A673 (cell line): ENCODE measurements around the gene ZNF396. TPM values are rescaled to one million over a fixed set of nuclear protein-coding genes. Genes with fewer than 3 reads are reported as not detected.

Experiments
- Bru-seq: library from RNA; stranded (reverse); fragments of 400-500 nt; gene quantifications from one replicate; lab custom pipeline; 2021; lab: Mats Ljungman, UMichigan
- BruChase-seq, 2 experiments: library from RNA; stranded (reverse); fragments of 400-500 nt; gene quantifications; one replicate each; lab custom pipeline; 2021; lab: Mats Ljungman, UMichigan
- BruUV-seq: library from RNA; stranded (reverse); fragments of 400-500 nt; replicated peaks from 2 replicates; lab custom pipeline; 2021; lab: Mats Ljungman, UMichigan
- CTCF ChIA-PET: fragments of 300-600 bp; sonication (Branson Sonifier 250); formaldehyde crosslinking; loops from one replicate; lab custom pipeline; 2022; ENCODE audit warnings: antibody characterized with exemption; lab: Charles Lee
- POLR2A ChIA-PET: fragments of 300-600 bp; sonication (Branson Sonifier 250); formaldehyde crosslinking; loops from one replicate; lab custom pipeline; 2022; ENCODE audit warnings: antibody characterized with exemption; ENCODE audit not compliant: low non-redundant PET; lab: Charles Lee
- DNase-seq: peaks from one replicate; pipeline ENCODE4 v3.0.0-alpha.2; 2015; ENCODE audit warnings: low spot score
- H3K27ac ChIP-seq: fragments of 200-600 bp; sonication (generic); 2 replicates; pipeline ENCODE4 v1.5.1; 2016; ENCODE audit warnings: mixed run types, low read depth, mild to moderate bottlenecking, mixed read lengths, antibody characterized with exemption, low read length; ENCODE audit not compliant: poor library complexity, severe bottlenecking
- H3K27me3 ChIP-seq: fragments of 200-600 bp; sonication (generic); replicated peaks from 2 replicates; pipeline ENCODE4 v1.6.1; 2017; ENCODE audit warnings: mixed run types, low read depth, mild to moderate bottlenecking, mixed read lengths, antibody characterized with exemption, low read length; ENCODE audit not compliant: insufficient read depth, poor library complexity
- H3K36me3 ChIP-seq: fragments of 200-600 bp; sonication (generic); 2 replicates; pipeline ENCODE4 v1.6.1; 2016; ENCODE audit warnings: mixed run types, mild to moderate bottlenecking, mixed read lengths, antibody characterized with exemption, low read length; ENCODE audit not compliant: insufficient read depth, poor library complexity, severe bottlenecking
- H3K4me1 ChIP-seq: fragments of 200-600 bp; sonication (generic); 2 replicates; pipeline ENCODE4 v1.6.1; 2017; ENCODE audit warnings: mixed run types, mild to moderate bottlenecking, mixed read lengths, antibody characterized with exemption, low read length; ENCODE audit not compliant: insufficient read depth, poor library complexity, severe bottlenecking
- H3K4me3 ChIP-seq: fragments of 200-600 bp; sonication (generic); 2 replicates; pipeline ENCODE4 v1.5.1; 2016; ENCODE audit warnings: low read depth, mixed run types, mild to moderate bottlenecking, mixed read lengths, low read length; ENCODE audit not compliant: poor library complexity, severe bottlenecking
- H3K9me3 ChIP-seq: fragments of 200-600 bp; sonication (generic); 2 replicates; pipeline ENCODE4 v1.6.1; 2016; ENCODE audit warnings: mixed run types, low read depth, mild to moderate bottlenecking, mixed read lengths, antibody characterized with exemption, low read length; ENCODE audit not compliant: poor library complexity, severe bottlenecking
- EZH2 ChIP-seq: fragments of 200-600 bp; sonication (generic); IDR thresholded peaks from 2 replicates; pipeline ENCODE4 v1.6.1; 2017; ENCODE audit warnings: borderline replicate concordance, low read depth, mild to moderate bottlenecking, mixed read lengths, antibody characterized with exemption, low read length; ENCODE audit not compliant: poor library complexity, severe bottlenecking
- intact Hi-C: fragments of 100-400 bp; cut with micrococcal nuclease; formaldehyde crosslinking; loops from one replicate; pipeline ENCODE4 v1.10.0; 2022; ENCODE audit not compliant: unreplicated experiment
- long read RNA-seq: library from polyadenylated mRNA; stranded (forward); transcript quantifications from one replicate; pipeline ENCODE4 v2.0.0, GENCODE V29; 2022
- total RNA-seq: library from RNA; stranded (reverse); gene quantifications from 2 replicates; pipeline ENCODE4 v1.2.3, GENCODE V29; 2021
- TF ChIP-seq, protein P1 (sequence below): fragments of 300-800, 200-600 bp; sonication (generic); conservative IDR thresholded peaks from 2 replicates; pipeline ENCODE4 v1.5.1; 2017; ENCODE audit warnings: low read depth, mild to moderate bottlenecking, antibody characterized with exemption, low read length, moderate library complexity, mixed read lengths

Gene ZNF396
- total RNA-seq: 0.84 and 0.94 TPM in 2 replicates
- percentile 25 among the genes with signal in this experiment for Bru-seq, nascent RNA
- BruChase-seq, experiment 1, labeled RNA remaining after a 2-hour chase: percentile 31 among the genes with signal in this experiment
- percentile 23 among the genes with signal in this experiment for BruChase-seq, experiment 2, labeled RNA remaining after a 6-hour chase
- long read RNA-seq, partial matches to known transcripts: 0 of 6 reads
- long read RNA-seq, other reads (novel, unspliced or antisense): 2 of 6 reads

DNA sequence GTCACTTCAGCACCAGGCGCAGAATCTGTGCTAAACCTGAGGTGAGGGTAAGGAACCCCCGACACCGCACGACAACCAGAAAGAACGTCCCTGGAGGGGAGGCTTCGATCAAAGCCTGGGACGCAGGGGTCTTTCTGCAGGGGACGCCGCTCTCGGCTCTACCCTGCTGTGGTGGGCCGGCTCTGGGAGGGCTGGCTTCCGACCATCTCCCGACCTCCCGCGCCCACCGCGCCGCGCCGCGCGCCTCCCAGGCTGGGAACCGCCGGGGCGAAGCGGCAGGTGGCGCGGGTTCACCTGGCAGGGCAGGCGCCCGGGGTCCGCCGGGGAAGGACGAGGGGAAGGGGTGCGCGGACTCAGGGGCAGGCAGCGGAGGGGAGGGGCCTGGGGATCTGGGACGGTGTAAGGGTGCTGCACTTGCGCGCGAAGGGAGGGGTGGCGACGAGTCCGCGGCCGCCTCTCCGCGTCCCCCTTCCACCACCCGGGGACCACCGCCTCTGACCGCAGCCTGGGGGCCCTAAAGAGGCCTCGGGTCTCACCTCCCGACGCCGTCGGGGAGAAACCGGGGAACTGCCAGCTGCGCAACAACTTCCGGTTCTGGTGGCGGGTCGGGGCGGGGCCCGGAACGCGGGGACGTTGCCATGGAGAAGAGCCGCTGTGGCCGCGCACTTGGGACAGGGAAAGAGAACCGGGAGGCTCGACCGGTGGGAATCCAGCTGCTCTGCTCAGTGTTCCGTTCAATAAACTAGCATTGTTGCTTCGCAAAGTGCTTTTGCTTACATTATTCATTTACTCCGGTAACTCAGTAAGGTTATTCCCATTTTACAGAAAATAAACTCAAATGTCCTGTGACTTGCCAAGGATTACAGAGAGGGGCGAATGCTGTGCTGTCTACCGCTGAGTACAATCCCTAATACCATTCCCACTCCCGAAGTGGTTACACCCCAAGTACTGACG lies at the start of gene ZNF396:
ZNF396 (minus strand) TSS at position 596 of the 954 bp plus-strand sequence. CDS start 3,045 bp downstream, outside the sequence.
- H3K4me3 ChIP-seq: peak within 1 kb of the TSS; percentile 76
- CTCF ChIA-PET: no interaction called here
- intact Hi-C loops: no loop called here
- H3K27me3 ChIP-seq: peaks cover 8% of the 10 kb centered on the region
- TF ChIP-seq, protein P1, sequence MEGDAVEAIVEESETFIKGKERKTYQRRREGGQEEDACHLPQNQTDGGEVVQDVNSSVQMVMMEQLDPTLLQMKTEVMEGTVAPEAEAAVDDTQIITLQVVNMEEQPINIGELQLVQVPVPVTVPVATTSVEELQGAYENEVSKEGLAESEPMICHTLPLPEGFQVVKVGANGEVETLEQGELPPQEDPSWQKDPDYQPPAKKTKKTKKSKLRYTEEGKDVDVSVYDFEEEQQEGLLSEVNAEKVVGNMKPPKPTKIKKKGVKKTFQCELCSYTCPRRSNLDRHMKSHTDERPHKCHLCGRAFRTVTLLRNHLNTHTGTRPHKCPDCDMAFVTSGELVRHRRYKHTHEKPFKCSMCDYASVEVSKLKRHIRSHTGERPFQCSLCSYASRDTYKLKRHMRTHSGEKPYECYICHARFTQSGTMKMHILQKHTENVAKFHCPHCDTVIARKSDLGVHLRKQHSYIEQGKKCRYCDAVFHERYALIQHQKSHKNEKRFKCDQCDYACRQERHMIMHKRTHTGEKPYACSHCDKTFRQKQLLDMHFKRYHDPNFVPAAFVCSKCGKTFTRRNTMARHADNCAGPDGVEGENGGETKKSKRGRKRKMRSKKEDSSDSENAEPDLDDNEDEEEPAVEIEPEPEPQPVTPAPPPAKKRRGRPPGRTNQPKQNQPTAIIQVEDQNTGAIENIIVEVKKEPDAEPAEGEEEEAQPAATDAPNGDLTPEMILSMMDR: no peak
- no peak for TF ChIP-seq EZH2
- no peaks in the 10 kb centered on the region for H3K36me3 ChIP-seq
- peak; percentile 76 for DNase-seq
- POLR2A ChIA-PET: no interaction called here
- H3K9me3 ChIP-seq: no peaks in the 10 kb centered on the region
- BruUV-seq: no TSS peak
- peaks cover 6% of the 10 kb centered on the region for H3K4me1 ChIP-seq
- no peak within 1 kb of the TSS for H3K27ac ChIP-seq

DNA sequence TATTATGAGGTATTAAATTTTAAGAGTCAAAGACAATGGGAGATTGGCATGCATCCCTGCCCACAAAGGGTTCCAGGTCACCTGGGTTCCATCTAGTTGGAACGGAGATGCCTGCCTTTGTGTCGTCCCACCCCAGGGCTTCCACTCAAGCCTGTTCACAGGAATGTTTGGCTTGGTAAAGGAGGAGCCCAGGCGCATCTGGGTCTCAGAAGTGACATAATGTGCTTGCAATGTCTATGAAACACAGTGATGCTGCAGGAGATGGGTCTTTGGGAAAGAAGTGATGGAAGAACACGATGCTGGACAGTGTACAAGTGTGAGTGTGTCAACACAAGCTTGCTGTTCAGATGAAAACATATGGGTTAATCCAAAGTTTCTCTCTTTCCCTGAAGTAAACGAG lies 49.6 kb upstream of the ZNF396 start:
- TF ChIP-seq, protein P1: no peak
- TF ChIP-seq EZH2: no peak
- CTCF ChIA-PET: no interaction called here
- intact Hi-C loops: no loop called here

DNA sequence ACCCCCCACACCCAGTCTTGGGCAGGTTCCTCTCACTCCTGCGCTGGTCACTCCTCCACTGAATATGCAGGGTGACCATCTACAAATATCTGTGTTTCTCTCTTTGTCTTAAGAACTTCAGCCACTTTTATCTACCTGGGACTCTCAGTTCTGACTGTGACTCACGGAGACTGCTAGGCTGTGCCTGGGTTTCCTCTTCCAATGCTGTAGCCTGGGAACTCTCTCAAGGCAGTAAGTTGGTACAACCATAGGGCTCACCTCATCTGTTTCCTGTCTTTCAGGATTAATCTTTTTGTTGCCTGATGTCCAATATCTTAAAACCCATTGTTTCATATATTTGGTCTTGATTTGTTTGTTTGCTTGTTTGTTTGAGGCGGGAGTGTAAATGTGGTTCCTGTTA lies 47.2 kb upstream of the ZNF396 start:
- Histone ChIP-seq H3K27me3 (no peaks in the 10 kb centered on the region), H3K27ac (no peak overlapping the region), H3K9me3 (no peaks in the 10 kb centered on the region), H3K4me3 (no peak overlapping the region), H3K4me1 (no peaks in the 10 kb centered on the region), H3K36me3 (no peaks in the 10 kb centered on the region)
- no TSS peak for BruUV-seq
- intact Hi-C loops: no loop called here
- no peak for DNase-seq
- TF ChIP-seq, protein P1: no peak
- TF ChIP-seq EZH2: no peak
- CTCF ChIA-PET: no interaction called here
- POLR2A ChIA-PET: no interaction called here

More for the DNA sequence above, 49.6 kb upstream of the ZNF396 start:
- no peak for DNase-seq
- POLR2A ChIA-PET: no interaction called here
- Histone ChIP-seq H3K9me3 (no peaks in the 10 kb centered on the region), H3K27ac (no peak overlapping the region), H3K4me1 (no peaks in the 10 kb centered on the region), H3K4me3 (no peak overlapping the region), H3K36me3 (no peaks in the 10 kb centered on the region), H3K27me3 (no peaks in the 10 kb centered on the region)
- BruUV-seq: no TSS peak
